GOT3 (cell line): ENCODE measurements around the gene BEND4.

Experiments
- DNase-seq: peaks from one replicate; lab custom pipeline; 2025; ENCODE audit warnings: mixed read lengths; lab: John Stamatoyannopoulos, UW

The BEND4 gene

DNA sequence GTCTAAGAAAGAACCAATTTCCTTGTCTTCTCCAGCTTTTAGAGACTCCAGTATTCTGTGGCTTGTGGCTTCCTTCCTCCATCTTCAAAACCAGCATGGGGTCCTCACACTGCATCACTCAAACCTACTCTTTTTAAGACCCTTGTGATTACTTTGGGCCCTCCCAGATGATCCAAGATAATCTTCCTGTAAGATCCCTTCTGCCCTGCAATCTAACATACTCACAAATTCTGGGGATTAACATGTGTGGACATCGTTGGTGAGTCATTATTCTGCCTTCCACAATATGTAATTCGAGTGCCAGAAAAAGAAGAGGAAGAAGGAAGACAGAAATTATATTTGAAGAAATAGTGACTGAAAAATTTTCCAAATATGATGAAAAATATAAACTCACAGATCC, 47.9 kb downstream of the BEND4 start:
- no peak for DNase-seq

DNA sequence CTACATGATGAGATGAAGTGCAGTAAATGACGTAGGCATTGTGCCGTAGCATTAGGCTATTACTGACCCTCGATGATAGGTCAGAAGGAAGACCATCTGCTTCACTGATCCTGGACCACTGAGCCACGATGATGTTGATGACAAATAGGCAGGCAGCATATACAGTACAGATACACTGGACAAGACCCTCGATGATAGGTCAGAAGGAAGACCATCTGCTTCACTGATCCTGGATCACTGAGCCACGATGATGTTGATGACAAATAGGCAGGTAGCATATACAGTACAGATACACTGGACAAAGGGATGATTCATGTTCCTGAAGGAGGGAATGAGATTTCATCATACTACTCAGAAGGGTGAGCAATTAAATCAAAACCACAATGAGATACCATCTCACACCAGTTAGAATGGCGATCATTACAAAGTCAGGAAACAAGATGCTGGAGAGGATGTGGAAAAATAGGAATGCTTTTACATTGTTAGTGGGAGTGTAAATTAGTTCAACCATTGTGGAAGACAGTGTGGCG, 50.9 kb downstream of the BEND4 start:
- no peak for DNase-seq

GRCh38 chr4:42088386-42088785, 64.1 kb downstream of the BEND4 start:
- DNase-seq: no peak

DNA sequence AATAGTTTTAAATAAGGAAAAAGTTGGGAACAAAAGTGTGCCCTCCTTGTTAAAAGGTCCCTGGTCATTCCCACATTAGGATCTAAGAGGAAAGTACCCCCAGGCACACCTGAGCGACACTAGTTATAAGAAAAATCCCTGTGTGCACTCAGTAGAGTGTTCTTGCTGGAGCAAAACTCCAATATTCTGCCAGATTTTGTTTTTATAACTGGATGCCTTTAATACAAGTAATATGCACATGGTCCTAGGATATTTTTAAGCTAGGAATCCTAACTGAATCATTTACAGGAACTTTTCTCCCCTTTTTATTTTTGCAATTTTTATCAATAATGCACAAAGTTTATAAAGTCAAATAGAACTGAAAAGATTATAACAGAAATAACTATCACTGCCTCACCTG, 68.6 kb downstream of the BEND4 start:
- DNase-seq: no peak

DNA sequence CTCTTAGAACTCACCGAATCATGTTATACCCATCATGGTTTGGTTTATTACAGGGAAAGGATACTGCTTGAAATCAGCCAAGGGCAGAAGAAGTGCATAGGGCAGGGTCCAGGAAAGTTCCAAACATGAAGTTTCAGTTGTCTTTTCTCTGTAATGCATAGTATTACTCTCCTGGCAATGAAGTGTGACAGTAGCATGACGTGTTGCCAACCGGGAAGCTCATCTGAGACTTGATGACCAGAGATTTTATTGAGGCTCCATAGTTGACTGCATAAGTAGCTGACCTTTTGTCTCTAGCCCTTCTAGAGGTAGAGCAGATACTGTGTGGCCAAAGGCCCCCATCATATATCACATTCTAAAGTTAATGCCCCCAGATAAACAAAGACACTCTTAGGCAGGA, 72.1 kb downstream of the BEND4 start:
- no peak for DNase-seq

DNA sequence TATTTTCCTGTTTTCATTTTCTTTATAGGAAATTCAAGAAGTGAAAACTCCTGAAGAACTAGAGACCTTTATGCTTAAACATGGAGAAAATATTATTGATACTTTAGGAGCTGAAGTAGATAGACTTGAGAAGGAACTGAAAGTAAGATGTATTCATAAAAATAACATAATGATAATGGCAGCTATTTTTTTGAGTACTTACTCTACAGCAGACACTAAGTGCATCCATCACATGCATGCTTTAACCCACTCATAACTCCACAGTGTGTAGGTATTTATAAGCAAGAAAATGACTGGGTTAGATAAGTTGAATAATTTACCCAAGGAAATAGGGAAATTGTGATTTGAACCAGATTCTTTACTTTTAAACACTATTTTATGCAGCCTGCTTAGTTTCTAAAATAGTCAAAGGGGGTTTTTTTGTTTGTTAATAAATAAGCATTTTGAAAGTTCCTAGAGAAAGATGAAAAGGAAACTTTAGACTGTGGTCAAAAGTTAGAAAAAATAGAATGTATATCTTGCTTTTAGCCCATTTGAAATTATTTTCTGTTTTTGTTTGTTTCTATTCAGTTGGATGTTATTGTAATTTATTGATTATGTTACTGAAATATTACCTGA, 74.2 kb downstream of the BEND4 start:
- DNase-seq: no peak

DNA sequence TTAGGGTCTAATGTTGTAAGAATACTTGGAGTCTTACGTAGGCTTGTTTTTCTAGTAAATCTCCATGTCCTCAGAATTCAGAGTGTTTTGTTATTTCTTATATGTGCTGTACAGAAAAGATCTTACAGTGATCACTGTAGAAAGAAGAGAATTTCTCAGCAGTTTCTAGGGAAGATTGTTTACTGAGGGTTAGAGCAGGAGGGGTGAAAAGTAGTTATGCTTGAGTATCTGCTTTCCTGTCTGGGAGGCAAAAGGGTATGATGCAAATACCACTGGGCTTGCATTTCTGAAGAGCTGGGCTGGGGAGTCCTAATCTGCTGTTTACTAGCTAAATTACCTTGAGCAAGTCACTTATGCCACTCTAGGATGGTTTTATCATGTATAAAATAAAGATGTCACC, 78.2 kb downstream of the BEND4 start:
- DNase-seq: no peak

DNA sequence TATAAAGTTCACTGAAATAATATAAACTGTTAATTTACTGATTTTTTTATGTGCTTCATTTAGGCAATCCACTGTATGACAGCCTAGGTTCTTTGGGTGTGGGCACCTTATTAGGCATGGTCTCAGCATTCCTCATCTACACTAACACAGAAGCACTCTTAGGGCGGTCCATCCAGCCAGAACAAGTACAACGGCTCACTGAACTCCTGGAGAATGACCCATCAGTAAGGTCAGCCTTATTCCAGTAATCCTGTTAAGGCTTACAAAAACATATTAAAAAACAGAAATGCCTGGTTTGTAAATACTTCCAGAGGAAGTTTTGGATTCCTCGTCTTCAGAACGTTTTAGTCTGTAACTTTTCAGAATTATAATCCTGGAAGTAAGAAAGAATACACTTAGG, 82.0 kb downstream of the BEND4 start:
- no peak for DNase-seq

DNA sequence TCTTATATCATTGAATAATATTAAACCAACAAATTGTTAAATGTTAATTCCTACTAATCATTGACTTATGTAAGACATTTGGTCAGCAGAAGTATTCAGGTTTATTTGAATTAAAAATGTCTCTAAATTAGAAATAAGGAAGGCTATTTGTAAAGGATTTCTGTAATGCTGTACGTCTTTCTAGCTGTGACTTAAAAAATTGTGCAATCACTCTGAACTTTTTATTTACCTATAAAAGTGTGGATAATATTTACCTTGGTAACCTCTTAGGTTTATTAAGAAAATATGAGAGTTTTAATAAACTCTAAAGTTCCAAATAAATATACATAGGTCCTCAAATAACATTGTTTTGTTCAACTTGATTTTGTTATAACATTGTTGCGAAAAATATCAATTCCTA, 85.2 kb downstream of the BEND4 start:
- DNase-seq: no peak

- no peak for DNase-seq
Measured at GRCh38 chr4:42066402-42066801, 86.1 kb downstream of the BEND4 start.
